ENCODE data around the gene BABAM1. TPM values are rescaled to one million over a fixed set of nuclear protein-coding genes. Genes with fewer than 3 reads are reported as not detected.

BABAM1 gene
- total and polyA plus RNA-seq, 9 of the 15 experiments (the other 6 are each of a cell fraction or from before 2014, with no cell fraction given), result 14.7 to 160 (median 113) TPM

GRCh38 chr19:17286752-17287151, 19.5 kb downstream of the BABAM1 start (continued):
- TF ChIP-seq, protein P1, sequence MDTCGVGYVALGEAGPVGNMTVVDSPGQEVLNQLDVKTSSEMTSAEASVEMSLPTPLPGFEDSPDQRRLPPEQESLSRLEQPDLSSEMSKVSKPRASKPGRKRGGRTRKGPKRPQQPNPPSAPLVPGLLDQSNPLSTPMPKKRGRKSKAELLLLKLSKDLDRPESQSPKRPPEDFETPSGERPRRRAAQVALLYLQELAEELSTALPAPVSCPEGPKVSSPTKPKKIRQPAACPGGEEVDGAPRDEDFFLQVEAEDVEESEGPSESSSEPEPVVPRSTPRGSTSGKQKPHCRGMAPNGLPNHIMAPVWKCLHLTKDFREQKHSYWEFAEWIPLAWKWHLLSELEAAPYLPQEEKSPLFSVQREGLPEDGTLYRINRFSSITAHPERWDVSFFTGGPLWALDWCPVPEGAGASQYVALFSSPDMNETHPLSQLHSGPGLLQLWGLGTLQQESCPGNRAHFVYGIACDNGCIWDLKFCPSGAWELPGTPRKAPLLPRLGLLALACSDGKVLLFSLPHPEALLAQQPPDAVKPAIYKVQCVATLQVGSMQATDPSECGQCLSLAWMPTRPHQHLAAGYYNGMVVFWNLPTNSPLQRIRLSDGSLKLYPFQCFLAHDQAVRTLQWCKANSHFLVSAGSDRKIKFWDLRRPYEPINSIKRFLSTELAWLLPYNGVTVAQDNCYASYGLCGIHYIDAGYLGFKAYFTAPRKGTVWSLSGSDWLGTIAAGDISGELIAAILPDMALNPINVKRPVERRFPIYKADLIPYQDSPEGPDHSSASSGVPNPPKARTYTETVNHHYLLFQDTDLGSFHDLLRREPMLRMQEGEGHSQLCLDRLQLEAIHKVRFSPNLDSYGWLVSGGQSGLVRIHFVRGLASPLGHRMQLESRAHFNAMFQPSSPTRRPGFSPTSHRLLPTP (IDR thresholded peaks at IDR 0.05; ENCODE audit: borderline replicate concordance, extremely low read depth, insufficient read length), result no peak

GRCh38 chr19:17289489-17289888, 22.2 kb downstream of the BABAM1 start:
- no TSS peak for BruUV-seq (replicated peaks)
- Histone ChIP-seq H4K20me1 (replicated peaks; ENCODE audit: control insufficient read depth, insufficient read depth, low read length) (no peaks in the 10 kb centered on the region), H3K4me3 (no peak overlapping the region), H2AFZ (ENCODE audit: low read depth, low read length) (peak overlapping the region; percentile 96), H3K36me3 (ENCODE audit: control insufficient read depth, insufficient read depth, low read length) (peaks cover 8% of the 10 kb centered on the region; the same call in 1 of the 3 replicates), H3K9me3 (replicated peaks; ENCODE audit: control insufficient read depth, insufficient read depth, low read depth, low read length) (no peaks in the 10 kb centered on the region), H3K4me2 (ENCODE audit: insufficient read depth, low read length) (peak overlapping the region; percentile 51), H3K4me1 (replicated peaks in 1 of 2; ENCODE audit: control insufficient read depth in 2 of 2, insufficient read depth in 2 of 2, low read length in 2 of 2) (peaks cover 13 to 49% of the 10 kb centered on the region in 2 experiments; a peak in 4 of 5 replicates), H3K27ac (ENCODE audit: extremely low read depth, low read depth, low read length) (peak overlapping the region; percentile 35; the same call in 1 of the 3 replicates), H3K27me3 (ENCODE audit: control insufficient read depth in 2 of 2, insufficient read depth in 2 of 2, low read length in 2 of 2) (no peaks in the 10 kb centered on the region), H3K9ac (ENCODE audit: insufficient read depth in 1 of 2, low read depth in 2 of 2, low read length in 2 of 2) (peak overlapping the region in 1 of 2 experiments; percentile 84; a peak in 2 of 4 replicates), H3K9me1 (ENCODE audit: control insufficient read depth, insufficient read depth, low read length) (peaks cover 6% of the 10 kb centered on the region), H3K79me2 (ENCODE audit: control insufficient read depth, insufficient read depth, low read length) (peaks cover 11% of the 10 kb centered on the region)
- FAIRE-seq, result peak; percentile 81
- POLR2A ChIA-PET, result interaction anchor here (0.6 to 0.8 kb wide), 6 partner anchors 31 to 315 kb away, joined by 3 read pairs; no protein-coding TSS in a partner anchor
- in situ Hi-C loops (cut with MboI), result loop anchor here (5.0 kb wide), 1 partner anchor 217 kb away; no protein-coding TSS in a partner anchor
- intact Hi-C loops (cut with micrococcal nuclease), result no loop called here
- CTCF ChIA-PET (ENCODE audit: low intra/inter-chr PET ratio), result no interaction called here
- DNase-seq (ENCODE audit: extremely low read depth in 1 of 4, low spot score in 3 of 4), result peak; percentile 94 to 99 (median 96)
- ATAC-seq, result peak; percentile 81
- WGBS (ENCODE audit: insufficient coverage, low coverage, missing lambda C conversion rate), result 16% methylated on average over 14 of the region's 22 CpGs
- no peak for TF ChIP-seq GTF2E2 (tag; IDR thresholded peaks at IDR 0.05)
- TF ChIP-seq, protein P2, sequence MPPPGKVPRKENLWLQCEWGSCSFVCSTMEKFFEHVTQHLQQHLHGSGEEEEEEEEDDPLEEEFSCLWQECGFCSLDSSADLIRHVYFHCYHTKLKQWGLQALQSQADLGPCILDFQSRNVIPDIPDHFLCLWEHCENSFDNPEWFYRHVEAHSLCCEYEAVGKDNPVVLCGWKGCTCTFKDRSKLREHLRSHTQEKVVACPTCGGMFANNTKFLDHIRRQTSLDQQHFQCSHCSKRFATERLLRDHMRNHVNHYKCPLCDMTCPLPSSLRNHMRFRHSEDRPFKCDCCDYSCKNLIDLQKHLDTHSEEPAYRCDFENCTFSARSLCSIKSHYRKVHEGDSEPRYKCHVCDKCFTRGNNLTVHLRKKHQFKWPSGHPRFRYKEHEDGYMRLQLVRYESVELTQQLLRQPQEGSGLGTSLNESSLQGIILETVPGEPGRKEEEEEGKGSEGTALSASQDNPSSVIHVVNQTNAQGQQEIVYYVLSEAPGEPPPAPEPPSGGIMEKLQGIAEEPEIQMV (tag; conservative IDR thresholded peaks at IDR 0.05; ENCODE audit: low read depth), result no peak

All from K562 (cell line).